Amygdala (tissue), 56 donors: ENCODE measurements around the gene GDPGP1.

ENCODE experiments used
- DNase-seq, 56 donors: peaks; one replicate each; lab custom pipeline; 2025; lab: John Stamatoyannopoulos, UW

Gene GDPGP1

DNA sequence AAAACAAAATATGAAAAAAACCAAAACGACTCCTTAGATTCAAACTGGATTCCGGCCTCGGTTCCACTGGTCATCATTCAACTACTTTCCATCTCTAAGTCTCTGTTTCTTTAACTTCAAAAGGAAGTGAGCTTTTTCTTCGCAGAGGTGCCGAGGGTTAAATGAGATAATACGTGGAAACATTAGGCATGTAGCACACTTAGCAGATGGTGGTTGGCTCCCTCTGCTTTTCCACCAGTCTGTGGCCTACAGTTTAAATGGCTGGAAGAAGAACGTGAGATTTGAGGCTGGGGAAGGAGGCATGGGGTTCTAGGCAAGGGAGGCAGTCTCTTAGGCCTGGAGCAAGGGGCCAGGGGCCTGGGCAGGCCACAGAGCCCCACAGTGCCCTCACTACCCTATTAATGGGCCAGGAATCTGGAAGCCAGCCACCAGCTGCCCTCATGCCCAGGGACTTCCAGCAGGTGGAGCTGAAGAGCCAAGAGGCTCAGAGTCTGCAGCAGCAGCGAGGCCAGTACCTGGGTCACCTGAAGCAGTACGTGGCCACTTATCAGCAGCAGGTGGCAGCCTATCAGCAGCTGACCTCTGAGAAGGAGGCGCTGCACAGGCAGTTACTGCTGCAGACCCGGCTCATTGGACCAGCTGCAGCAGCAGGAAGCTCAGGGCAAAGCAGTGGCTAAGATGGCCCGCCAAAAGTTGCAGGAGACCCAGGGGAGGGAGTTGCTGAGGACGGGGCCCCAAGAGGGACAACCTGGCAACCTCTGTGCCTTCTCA is 59.2 kb downstream of the GDPGP1 start:
- DNase-seq, result peak in 33 of 56 donors; percentile 9 to 73 (median 36)

DNA sequence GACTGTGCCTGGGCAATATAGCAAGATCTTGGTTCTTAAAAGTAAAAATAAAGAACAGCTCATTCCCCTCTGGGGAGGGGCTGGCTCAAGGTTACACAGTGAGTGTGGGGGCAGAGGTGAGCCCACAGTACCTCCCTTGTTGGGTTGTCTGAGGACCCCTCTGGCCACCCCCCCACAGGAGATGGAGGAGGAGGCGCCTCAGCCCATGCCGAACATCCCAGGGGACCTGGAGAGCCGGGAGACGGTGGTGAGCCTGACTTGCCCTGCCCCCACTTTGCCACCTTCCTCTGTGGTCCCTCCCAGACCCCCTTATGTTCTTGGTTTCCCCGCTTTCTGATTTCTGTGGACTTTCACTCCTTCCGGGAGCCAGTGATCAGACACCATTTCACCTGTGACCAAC is 60.1 kb downstream of the GDPGP1 start:
- DNase-seq, result no peak

- peak in 5 of 56 donors; percentile 10 to 53 (median 13) for DNase-seq
These were observed 60.7 kb downstream of the GDPGP1 start for GRCh38 chr15:90294601-90295269.

DNA sequence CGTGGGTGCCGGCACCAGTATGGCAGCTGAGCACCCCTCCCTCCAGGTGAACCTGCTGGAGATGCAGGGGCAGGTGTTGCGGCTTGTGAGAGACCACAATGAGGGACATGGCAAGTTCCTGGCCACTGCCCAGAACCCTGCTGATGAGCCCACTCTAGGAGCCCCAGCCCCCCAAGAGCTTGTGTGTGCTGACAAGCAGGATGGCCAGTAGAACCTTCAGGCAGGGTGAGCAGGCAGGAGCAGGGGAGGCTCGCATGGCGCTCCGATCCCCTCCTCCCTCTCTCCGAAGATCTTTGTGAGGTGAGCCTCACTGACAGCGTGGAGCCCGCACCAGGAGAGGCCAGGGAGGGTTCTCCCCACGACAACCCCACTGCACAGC is 61.2 kb downstream of the GDPGP1 start:
- DNase-seq, result peak in 2 of 56 donors; percentile 14 to 53
